Thoracic aorta (tissue), 2 donors: ENCODE measurements around the gene CD302. TPM values are rescaled to one million over a fixed set of nuclear protein-coding genes. Genes with fewer than 3 reads are reported as not detected.

ENCODE experiments used
- ATAC-seq: fragments of 150-250 bp; one replicate; pipeline ENCODE4 v1.8.0; 2017; ENCODE audit warnings: low read depth; ENCODE audit not compliant: insufficient number of reproducible peaks, low FRiP score
- DNase-seq: peaks from one replicate; pipeline ENCODE4 v3.0.0-alpha.2; 2020; ENCODE audit warnings: low spot score
- H3K27ac ChIP-seq, 2 donors: fragments of 200-600 bp; sonication (generic); 1 replicate in 1 of 2; 2 replicates in 1 of 2; pipeline ENCODE4 v1.5.1; 2016; ENCODE audit warnings: mild to moderate bottlenecking in 2 of 2, moderate library complexity in 2 of 2
- H3K27me3 ChIP-seq: fragments of 200-600 bp; sonication (generic); replicated peaks from 2 replicates; pipeline ENCODE4 v1.6.0; 2016; ENCODE audit warnings: mild to moderate bottlenecking; ENCODE audit not compliant: insufficient read depth
- H3K36me3 ChIP-seq: fragments of 200-600 bp; sonication (generic); one replicate; pipeline ENCODE4 v1.5.1; 2016
- H3K4me1 ChIP-seq, 2 donors: fragments of 200-600 bp; sonication (generic); 1 replicate in 1 of 2; 2 replicates in 1 of 2; pipeline versions ENCODE4 v1.5.1 to v1.6.0; 2016; ENCODE audit warnings: low read depth in 2 of 2, mild to moderate bottlenecking in 1 of 2; ENCODE audit not compliant: control insufficient read depth in 1 of 2
- H3K4me3 ChIP-seq: fragments of 200-600 bp; sonication (generic); 2 replicates; pipeline ENCODE4 v1.5.1; 2016; ENCODE audit warnings: mild to moderate bottlenecking
- H3K9me3 ChIP-seq: fragments of 200-600 bp; sonication (generic); 2 replicates; pipeline ENCODE4 v1.5.1; 2016
- CTCF ChIP-seq: fragments of 200-600 bp; sonication (generic); IDR thresholded peaks from one replicate; pipeline ENCODE4 v1.5.1; 2019; ENCODE audit warnings: antibody characterized with exemption
- total RNA-seq, 2 donors: library from RNA; depleted of rRNA; stranded (reverse); fragments of >200 nt; gene quantifications; one replicate each; pipeline versions ENCODE4 v1.1.0 to v1.2.3, GENCODE V29; 2016

Gene CD302
- total RNA-seq, 2 donors from 2014 or later: 110 to 115 TPM

- no peak for ATAC-seq
- no peaks in the 10 kb centered on the region for H3K9me3 ChIP-seq
- H3K27ac ChIP-seq: no peak overlapping the region
- no peak for TF ChIP-seq CTCF
- no peak overlapping the region for H3K4me3 ChIP-seq
- H3K4me1 ChIP-seq: peaks cover 35 to 63% of the 10 kb centered on the region in 2 donors
- H3K27me3 ChIP-seq: no peaks in the 10 kb centered on the region
- DNase-seq: no peak
- peaks cover 12% of the 10 kb centered on the region for H3K36me3 ChIP-seq
Measured at GRCh38 chr2:159720676-159721075, 77.3 kb downstream of the CD302 start.

Other genes starting within 250 kb of the CD302 start
- gene BAZ2B, start 181.7 kb downstream of the CD302 start, total RNA-seq: 100 to 1,000 TPM in 1 of 2 donors, 10 to 100 TPM in 1; 73.8 to 147 TPM
- 10 to 100 TPM; 60.1 to 81.2 TPM for gene MARCHF7, start 85.7 kb downstream of the CD302 start, total RNA-seq
- 10 to 100 TPM in 1 of 2 donors, 1 to 10 TPM in 1; 8.7 to 10.6 TPM for gene LY75, start 106.5 kb upstream of the CD302 start, total RNA-seq